Neural cell (in vitro differentiated cells): ENCODE data around the gene ST3GAL5.
A peak's percentile ranks its signal among the peaks of the same experiment; 100 is the strongest.

Experiments used
- CTCF ChIP-seq: fragments of 450-650 bp; IDR thresholded peaks from 2 replicates; pipeline ENCODE4 v1.5.1; 2014; ENCODE audit warnings: antibody characterized with exemption, mild to moderate bottlenecking, moderate library complexity; ENCODE audit not compliant: poor library complexity, severe bottlenecking
- EZH2 ChIP-seq: fragments of 200-600, 300-800 bp; shearing (Covaris generic), sonication (generic); IDR thresholded peaks from 2 replicates; pipeline ENCODE4 v1.6.1; 2014; ENCODE audit warnings: antibody characterized with exemption, low read length, borderline replicate concordance, mild to moderate bottlenecking; ENCODE audit not compliant: insufficient read depth, poor library complexity, severe bottlenecking
- RAD21 ChIP-seq: fragments of 450-650 bp; conservative IDR thresholded peaks from 2 replicates; pipeline ENCODE4 v1.6.1; 2014; ENCODE audit warnings: antibody characterized with exemption, mild to moderate bottlenecking, moderate library complexity

GRCh38 chr2:85826990-85827878, 61.6 kb downstream of the ST3GAL5 start:
- TF ChIP-seq EZH2 = no peak
- TF ChIP-seq CTCF = peak; percentile 77
- TF ChIP-seq RAD21 = peak; percentile 79
